Stomach (tissue), 19 donors: ENCODE results near the gene SHOC2. TPM values are rescaled to one million over a fixed set of nuclear protein-coding genes. Genes with fewer than 3 reads are reported as not detected.
A peak's percentile ranks its signal among the peaks of the same experiment; 100 is the strongest.

Experiments used
- DNase-seq, 2 donors: peaks; one replicate each; pipeline versions ENCODE4 v3.0.0 to v3.0.0-alpha.2; 2013 to 2019
- H3K27ac ChIP-seq, 5 donors: fragments of 200-600 bp in 4 of 5; sonication (generic) in 4 of 5; one replicate each; pipeline ENCODE4 v1.5.1; 2013 to 2019; ENCODE audit warnings: mild to moderate bottlenecking in 1 of 5, moderate library complexity in 1 of 5
- H3K27me3 ChIP-seq, 3 donors: fragments of 200-600 bp; sonication (generic); one replicate each; pipeline ENCODE4 v1.5.1; 2017 to 2019; ENCODE audit warnings: mixed run types in 1 of 3
- H3K36me3 ChIP-seq, 4 donors: fragments of 200-600 bp; sonication (generic); 1 replicate in 3 of 4; 2 replicates in 1 of 4; pipeline ENCODE4 v1.5.1; 2016 to 2019
- H3K4me1 ChIP-seq, 4 donors: fragments of 200-600 bp; sonication (generic); one replicate each; pipeline ENCODE4 v1.5.1; 2016 to 2019
- H3K4me3 ChIP-seq, 4 donors: fragments of 200-600 bp; sonication (generic) in 3 of 4; one replicate each; pipeline ENCODE4 v1.5.1; 2016 to 2019; ENCODE audit warnings: mild to moderate bottlenecking in 1 of 4
- H3K9me3 ChIP-seq, 4 donors: fragments of 200-600 bp; sonication (generic); one replicate each; pipeline ENCODE4 v1.5.1; 2016 to 2019
- EP300 ChIP-seq: sonication (generic); formaldehyde crosslinking; IDR thresholded peaks from one replicate; pipeline ENCODE4 v1.6.1; 2017; ENCODE audit warnings: antibody characterized with exemption
- POLR2A ChIP-seq, 4 donors: fragments of 450-650 bp; IDR thresholded peaks; one replicate each; pipeline ENCODE4 v1.6.1; 2016; ENCODE audit warnings: antibody characterized with exemption in 4 of 4, control low read depth in 2 of 4, mild to moderate bottlenecking in 1 of 4, moderate library complexity in 1 of 4
- POLR2AphosphoS5 ChIP-seq, 3 donors: sonication (generic); formaldehyde crosslinking; IDR thresholded peaks; one replicate each; pipeline ENCODE4 v1.6.1; 2016; ENCODE audit warnings: antibody characterized with exemption in 3 of 3
- WGBS, 5 donors: extraction: QIAGEN DNeasy Blood & Tissue Kit in 3 of 5; methylation state at CpG; one replicate each; pipeline versions ENCODE4 v1.1.5 to v1.1.7; 2013 to 2018; 5-methylcytosine and 5-hydroxymethylcytosine counted together
- intact Hi-C: fragments of 100-400 bp; cut with DNase I; formaldehyde crosslinking; loops from one replicate; pipeline ENCODE4 v1.15.1; 2023; ENCODE audit warnings: low total_unique reads
- long read RNA-seq, 10 donors: transcript quantifications; one replicate each; lab custom pipeline, GENCODE V29; 2026
- polyA plus RNA-seq, 3 donors: library from polyadenylated mRNA; stranded (reverse); fragments of 200-250 nt; gene quantifications; one replicate each; pipeline ENCODE4 v1.2.3, GENCODE V29; 2013
- total RNA-seq, 5 donors: library from RNA; depleted of rRNA; stranded (reverse); fragments of >200 nt; gene quantifications; one replicate each; pipeline versions ENCODE4 v1.1.0 to v1.2.3, GENCODE V29; 2014 to 2016
- TF ChIP-seq, protein P1 (sequence below), 7 experiments: fragments of 450-650 bp in 4 of 7; fragments of 200-600 bp in 3 of 7; sonication (generic) in 3 of 7; IDR thresholded peaks; one replicate each; pipeline ENCODE4 v1.5.1; 2016 to 2019; ENCODE audit warnings: antibody characterized with exemption in 7 of 7, control low read depth in 2 of 7, mild to moderate bottlenecking in 1 of 7
- donor health status: healthy with polysubstance abuse.
- donor health status: Bipolar disorder and iron deficiency.
- donor health status: healthy.

Gene SHOC2
- total RNA-seq (100 to 1,000 TPM in 1 of 5 donors, 10 to 100 TPM in 4; 24.9 to 550 (median 68.3) TPM), polyA plus RNA-seq (10 to 100 TPM; 13.2 to 27.2 (median 18.2) TPM)
- long read RNA-seq, donor 1, partial matches to known transcripts, result 9 of 9 reads
- long read RNA-seq, donor 1, other reads (novel, unspliced or antisense), result 0 of 9 reads
- long read RNA-seq, donor 2, partial matches to known transcripts, result 7 of 10 reads
- long read RNA-seq, donor 2, other reads (novel, unspliced or antisense), result 0 of 10 reads
- long read RNA-seq, donor 3, partial matches to known transcripts, result 0 of 2 reads
- long read RNA-seq, donor 3, other reads (novel, unspliced or antisense), result 0 of 2 reads
- long read RNA-seq, donor 4, result 0 reads
- long read RNA-seq, donor 5, partial matches to known transcripts, result 14 of 18 reads
- long read RNA-seq, donor 5, other reads (novel, unspliced or antisense), result 0 of 18 reads
- long read RNA-seq, donor 6, transcript SHOC2-202 (9 exons, 3,943 nt), result major isoform, 5 of 29 reads
- long read RNA-seq, donor 6, partial matches to known transcripts, result 21 of 29 reads
- long read RNA-seq, donor 6, other reads (novel, unspliced or antisense), result 0 of 29 reads
- long read RNA-seq, donor 7, partial matches to known transcripts, result 13 of 18 reads
- long read RNA-seq, donor 7, other reads (novel, unspliced or antisense), result 0 of 18 reads
- long read RNA-seq, donor 8, partial matches to known transcripts, result 9 of 13 reads
- long read RNA-seq, donor 8, other reads (novel, unspliced or antisense), result 0 of 13 reads
- long read RNA-seq, donor 9, partial matches to known transcripts, result 12 of 15 reads
- long read RNA-seq, donor 9, other reads (novel, unspliced or antisense), result 0 of 15 reads
- long read RNA-seq, donor 10, partial matches to known transcripts, result 5 of 5 reads
- long read RNA-seq, donor 10, other reads (novel, unspliced or antisense), result 0 of 5 reads

DNA sequence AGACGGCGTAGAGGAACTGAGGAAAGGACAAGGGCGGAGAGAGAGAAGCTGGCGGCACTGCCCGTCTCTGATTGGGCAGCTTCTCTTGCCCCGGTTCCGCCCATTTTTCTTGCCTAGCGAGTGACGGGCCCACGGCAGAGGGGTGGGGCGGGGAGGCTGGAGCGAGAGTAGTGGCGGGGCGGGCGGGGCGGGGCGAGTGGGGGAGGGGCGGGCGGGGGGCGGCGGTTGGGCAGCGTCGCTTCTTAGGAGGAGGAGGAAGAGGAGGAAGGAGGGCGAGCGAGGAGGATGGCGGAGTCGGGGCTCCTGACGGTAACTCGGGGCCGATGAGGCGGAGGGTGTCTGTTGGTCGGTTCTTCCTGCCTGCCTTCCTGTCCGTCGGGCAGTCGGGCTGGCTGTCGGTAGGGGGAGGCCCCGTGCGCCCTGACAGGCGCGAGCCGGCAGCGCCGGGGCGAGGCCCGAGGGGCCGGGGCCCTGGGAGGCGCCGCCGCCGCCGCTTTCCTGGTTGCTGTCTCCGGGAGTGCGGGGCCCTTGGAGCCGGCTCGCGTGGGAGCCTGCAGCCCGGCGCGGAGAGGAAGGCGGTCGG is at the start of gene SHOC2:
SHOC2 (plus strand) TSS at position 256 of the 583 bp plus-strand sequence. CDS start 44,755 bp downstream, outside the sequence.
- H3K9me3 ChIP-seq, result no peaks in the 10 kb centered on the region
- intact Hi-C loops, result no loop called here
- H3K4me1 ChIP-seq, result peaks cover 19 to 58% (median 39%) of the 10 kb centered on the region in 4 donors
- TF ChIP-seq POLR2A (IDR thresholded peaks at IDR 0.05) (peak in 1 of 4 donors; percentile 52), POLR2AphosphoS5 (IDR thresholded peaks at IDR 0.05) (peak in 2 of 3 donors; percentile 15 to 76), EP300 (no peak)
- TF ChIP-seq, protein P1, sequence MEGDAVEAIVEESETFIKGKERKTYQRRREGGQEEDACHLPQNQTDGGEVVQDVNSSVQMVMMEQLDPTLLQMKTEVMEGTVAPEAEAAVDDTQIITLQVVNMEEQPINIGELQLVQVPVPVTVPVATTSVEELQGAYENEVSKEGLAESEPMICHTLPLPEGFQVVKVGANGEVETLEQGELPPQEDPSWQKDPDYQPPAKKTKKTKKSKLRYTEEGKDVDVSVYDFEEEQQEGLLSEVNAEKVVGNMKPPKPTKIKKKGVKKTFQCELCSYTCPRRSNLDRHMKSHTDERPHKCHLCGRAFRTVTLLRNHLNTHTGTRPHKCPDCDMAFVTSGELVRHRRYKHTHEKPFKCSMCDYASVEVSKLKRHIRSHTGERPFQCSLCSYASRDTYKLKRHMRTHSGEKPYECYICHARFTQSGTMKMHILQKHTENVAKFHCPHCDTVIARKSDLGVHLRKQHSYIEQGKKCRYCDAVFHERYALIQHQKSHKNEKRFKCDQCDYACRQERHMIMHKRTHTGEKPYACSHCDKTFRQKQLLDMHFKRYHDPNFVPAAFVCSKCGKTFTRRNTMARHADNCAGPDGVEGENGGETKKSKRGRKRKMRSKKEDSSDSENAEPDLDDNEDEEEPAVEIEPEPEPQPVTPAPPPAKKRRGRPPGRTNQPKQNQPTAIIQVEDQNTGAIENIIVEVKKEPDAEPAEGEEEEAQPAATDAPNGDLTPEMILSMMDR (IDR thresholded peaks at IDR 0.05), result peak in 1 of 7 experiments; percentile 21
- peak in 1 of 2 donors; percentile 99 for DNase-seq
- peak within 1 kb of the TSS; percentile 70 to 81 (median 76) for H3K4me3 ChIP-seq
- H3K36me3 ChIP-seq, result peaks cover 0 to 3% (median 0%) of the 10 kb centered on the region in 4 donors
- no peaks in the 10 kb centered on the region for H3K27me3 ChIP-seq
- H3K27ac ChIP-seq, result peak within 1 kb of the TSS; percentile 93 to 100 (median 98)
- WGBS, 5 donors, result 0 to 1% (median 1%) methylated on average over 24 to 57 of the region's 61 CpGs

DNA sequence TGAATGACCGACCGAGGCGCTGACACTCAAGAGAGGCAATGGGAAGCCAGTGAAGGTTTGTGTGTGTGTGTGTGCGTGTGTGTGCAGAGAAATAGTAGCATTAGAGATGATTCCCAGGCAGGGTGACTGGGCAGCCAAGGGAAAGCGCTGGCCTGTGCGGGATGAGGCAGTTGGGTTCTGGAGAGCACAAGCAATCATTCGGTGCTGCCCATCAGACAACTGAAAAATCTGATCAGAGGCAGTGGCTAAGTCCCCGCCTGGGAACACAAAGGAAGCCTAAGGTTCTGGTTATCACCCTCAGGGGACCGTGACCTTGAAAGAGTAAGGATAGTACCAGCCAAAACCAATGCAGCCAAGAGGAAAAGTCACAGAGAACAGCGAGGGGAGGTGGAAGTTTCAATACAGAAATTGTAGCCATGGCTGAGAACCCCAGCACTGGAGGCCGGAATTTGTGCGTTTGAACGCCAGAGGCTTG is 48.5 kb upstream of the SHOC2 start:
- TF ChIP-seq, protein P1 (IDR thresholded peaks at IDR 0.05), result no peak
- no peak for TF ChIP-seq POLR2AphosphoS5 (IDR thresholded peaks at IDR 0.05)
- TF ChIP-seq EP300, result no peak
- TF ChIP-seq POLR2A (IDR thresholded peaks at IDR 0.05), result no peak
- Histone ChIP-seq H3K36me3 (peaks cover 0 to 2% (median under 1%) of the 10 kb centered on the region in 4 donors), H3K9me3 (no peaks in the 10 kb centered on the region), H3K27ac (peak overlapping the region; percentile 92 to 99 (median 98)), H3K27me3 (no peaks in the 10 kb centered on the region), H3K4me3 (peak overlapping the region; percentile 85 to 96 (median 86)), H3K4me1 (peaks cover 24 to 72% (median 45%) of the 10 kb centered on the region in 4 donors)
- intact Hi-C loops, result no loop called here
- DNase-seq, result peak in 1 of 2 donors; percentile 47
- 50 to 59% (median 54%) methylated on average over 13 of the region's 13 CpGs for WGBS, 5 donors

- Histone ChIP-seq H3K36me3 (peaks cover 0 to 8% (median 4%) of the 10 kb centered on the region in 4 donors), H3K27ac (peak within 1 kb of the TSS; percentile 92 to 99 (median 98)), H3K4me3 (peak within 1 kb of the TSS; percentile 85 to 96 (median 86)), H3K4me1 (peaks cover 17 to 72% (median 44%) of the 10 kb centered on the region in 4 donors), H3K27me3 (no peaks in the 10 kb centered on the region), H3K9me3 (no peaks in the 10 kb centered on the region)
- WGBS, 5 donors, result 0 to 1% (median 1%) methylated on average over 32 to 47 of the region's 47 CpGs
- peak; percentile 100 for DNase-seq
- intact Hi-C loops, result no loop called here
- TF ChIP-seq POLR2A (IDR thresholded peaks at IDR 0.05) (peak in 2 of 4 donors; percentile 90), POLR2AphosphoS5 (IDR thresholded peaks at IDR 0.05) (peak; percentile 93 to 97 (median 97)), EP300 (no peak)
- TF ChIP-seq, protein P1 (IDR thresholded peaks at IDR 0.05), result no peak
Observed at GRCh38 chr10:110871298-110872084, 47.9 kb upstream of the SHOC2 start, which contains the start of gene PDCD4. Gene PDCD4 (plus strand): TSS chr10:110871928. CDS start chr10:110876028, 4,100 bp downstream.
